ENCODE data around the gene CCNL1.

Gene CCNL1

DNA sequence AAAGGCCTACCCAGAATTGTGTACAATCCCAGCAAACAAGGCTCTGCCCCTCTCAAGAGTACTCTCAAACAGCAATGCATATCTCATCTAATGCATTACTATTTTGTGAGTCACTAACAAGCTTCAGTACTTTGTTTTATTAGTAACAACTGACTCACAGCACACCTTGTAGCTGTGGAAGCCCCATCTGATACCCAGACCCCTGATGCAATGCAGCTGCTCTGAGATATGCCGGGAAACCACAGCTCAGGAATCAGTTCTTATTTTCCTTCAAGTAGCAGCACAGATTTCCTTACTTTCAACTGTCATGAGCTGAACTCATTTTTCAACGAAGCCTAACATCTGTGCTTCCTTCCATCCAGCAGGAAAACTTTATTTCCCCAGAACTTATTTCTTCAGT, 37.8 kb downstream of the CCNL1 start:
- TF ChIP-seq, protein P1, sequence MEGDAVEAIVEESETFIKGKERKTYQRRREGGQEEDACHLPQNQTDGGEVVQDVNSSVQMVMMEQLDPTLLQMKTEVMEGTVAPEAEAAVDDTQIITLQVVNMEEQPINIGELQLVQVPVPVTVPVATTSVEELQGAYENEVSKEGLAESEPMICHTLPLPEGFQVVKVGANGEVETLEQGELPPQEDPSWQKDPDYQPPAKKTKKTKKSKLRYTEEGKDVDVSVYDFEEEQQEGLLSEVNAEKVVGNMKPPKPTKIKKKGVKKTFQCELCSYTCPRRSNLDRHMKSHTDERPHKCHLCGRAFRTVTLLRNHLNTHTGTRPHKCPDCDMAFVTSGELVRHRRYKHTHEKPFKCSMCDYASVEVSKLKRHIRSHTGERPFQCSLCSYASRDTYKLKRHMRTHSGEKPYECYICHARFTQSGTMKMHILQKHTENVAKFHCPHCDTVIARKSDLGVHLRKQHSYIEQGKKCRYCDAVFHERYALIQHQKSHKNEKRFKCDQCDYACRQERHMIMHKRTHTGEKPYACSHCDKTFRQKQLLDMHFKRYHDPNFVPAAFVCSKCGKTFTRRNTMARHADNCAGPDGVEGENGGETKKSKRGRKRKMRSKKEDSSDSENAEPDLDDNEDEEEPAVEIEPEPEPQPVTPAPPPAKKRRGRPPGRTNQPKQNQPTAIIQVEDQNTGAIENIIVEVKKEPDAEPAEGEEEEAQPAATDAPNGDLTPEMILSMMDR (conservative IDR thresholded peaks at IDR 0.05; ENCODE audit: low read depth, low read length): no peak
- H3K4me3 ChIP-seq (ENCODE audit: low read length): no peak overlapping the region
- no peak for DNase-seq (ENCODE audit: low read depth)

DNA sequence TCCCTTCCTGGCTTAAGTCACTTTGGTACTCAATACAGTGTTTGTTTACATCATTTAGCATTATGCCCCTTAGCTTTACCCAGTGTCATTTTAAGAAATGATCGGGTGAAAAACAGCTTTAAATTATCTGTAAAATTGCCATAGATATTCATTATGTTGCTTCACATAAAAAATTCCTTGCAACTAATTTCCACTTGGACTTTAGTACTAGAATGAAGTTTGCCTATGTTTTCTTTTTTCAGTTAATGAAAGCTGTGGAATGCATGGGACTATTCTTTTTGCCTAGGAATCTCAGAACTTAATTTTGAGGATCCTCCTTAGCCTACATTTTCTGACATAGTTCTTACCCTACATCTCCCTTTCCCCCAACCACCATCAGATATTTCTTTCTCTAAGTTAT, 38.4 kb downstream of the CCNL1 start:
- TF ChIP-seq, protein P1 (conservative IDR thresholded peaks at IDR 0.05; ENCODE audit: low read depth, low read length): no peak
- no peak overlapping the region for H3K4me3 ChIP-seq (ENCODE audit: low read length)
- DNase-seq (ENCODE audit: low read depth): no peak

DNA sequence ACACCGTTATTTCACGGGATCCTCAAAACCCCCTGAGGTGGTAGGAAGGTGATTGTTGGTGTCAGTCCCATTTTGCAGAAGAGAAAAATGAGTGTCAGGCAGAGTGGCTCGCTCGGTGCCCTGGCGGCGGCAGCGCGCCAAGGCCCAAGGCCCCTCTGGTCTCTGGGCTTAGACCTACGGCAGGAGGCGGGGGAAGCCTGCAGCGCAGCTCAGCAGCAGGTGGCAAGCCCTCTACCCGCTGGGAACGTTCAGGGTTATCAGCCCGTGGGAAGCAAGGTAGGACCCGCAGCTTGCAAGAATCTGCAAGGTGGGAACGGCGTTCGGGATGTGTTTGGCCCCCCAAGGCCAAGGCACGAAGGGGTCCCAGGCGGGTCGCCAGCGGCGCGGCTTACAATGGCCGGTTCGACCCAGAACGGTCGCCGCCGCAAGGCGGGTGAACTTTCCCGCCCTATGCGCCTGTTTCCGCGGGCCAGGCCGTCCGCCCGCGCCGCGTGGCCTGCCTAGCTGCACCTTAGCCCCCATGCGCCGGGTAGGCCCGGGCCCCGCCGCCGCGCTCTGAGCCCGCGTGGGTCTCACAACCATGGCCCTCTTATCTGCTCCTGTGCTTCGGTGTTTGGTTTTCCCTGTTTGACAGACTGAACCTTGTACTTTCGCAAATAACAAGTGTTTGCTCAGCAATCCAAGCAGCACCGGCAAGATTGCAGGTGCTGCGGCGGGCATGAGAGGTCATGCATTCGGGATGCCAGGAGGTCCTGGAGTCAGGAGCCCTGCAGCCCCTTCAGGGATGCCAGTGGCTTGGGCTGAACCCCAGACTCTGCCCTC, 39.7 kb downstream of the CCNL1 start:
- TF ChIP-seq, protein P1 (conservative IDR thresholded peaks at IDR 0.05; ENCODE audit: low read depth, low read length): no peak
- DNase-seq (ENCODE audit: low read depth): no peak
- no peak overlapping the region for H3K4me3 ChIP-seq (ENCODE audit: low read length)

DNA sequence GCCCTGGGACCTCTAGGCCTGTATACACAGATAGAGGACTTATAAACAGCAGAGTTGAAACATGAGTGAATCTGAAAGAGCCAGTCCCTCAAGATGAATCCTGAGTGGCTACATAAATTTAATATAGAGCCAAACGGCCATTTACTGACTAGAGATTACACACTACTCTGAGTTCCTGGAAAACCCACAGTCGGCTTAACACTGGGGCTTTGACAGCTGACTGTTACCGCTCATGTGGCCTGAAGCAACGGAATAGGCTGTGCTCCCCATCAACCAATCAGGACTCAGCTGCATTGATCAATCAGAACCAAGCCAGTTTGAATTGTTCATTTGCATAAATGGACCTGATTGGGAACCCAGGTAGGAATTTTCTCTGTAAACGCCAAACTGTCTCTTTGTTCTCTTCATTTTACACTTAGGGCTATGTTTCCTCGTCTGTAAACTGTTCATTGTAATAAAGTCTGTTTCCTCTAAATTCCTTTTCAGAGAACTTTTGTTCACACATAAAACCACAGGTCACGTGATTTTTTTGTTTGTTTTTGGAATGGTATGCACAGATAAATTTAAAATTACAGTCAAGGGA, 40.5 kb downstream of the CCNL1 start:
- no peak for DNase-seq (ENCODE audit: low read depth)
- TF ChIP-seq, protein P1 (conservative IDR thresholded peaks at IDR 0.05; ENCODE audit: low read depth, low read length): no peak
- H3K4me3 ChIP-seq (ENCODE audit: low read length): no peak overlapping the region

DNA sequence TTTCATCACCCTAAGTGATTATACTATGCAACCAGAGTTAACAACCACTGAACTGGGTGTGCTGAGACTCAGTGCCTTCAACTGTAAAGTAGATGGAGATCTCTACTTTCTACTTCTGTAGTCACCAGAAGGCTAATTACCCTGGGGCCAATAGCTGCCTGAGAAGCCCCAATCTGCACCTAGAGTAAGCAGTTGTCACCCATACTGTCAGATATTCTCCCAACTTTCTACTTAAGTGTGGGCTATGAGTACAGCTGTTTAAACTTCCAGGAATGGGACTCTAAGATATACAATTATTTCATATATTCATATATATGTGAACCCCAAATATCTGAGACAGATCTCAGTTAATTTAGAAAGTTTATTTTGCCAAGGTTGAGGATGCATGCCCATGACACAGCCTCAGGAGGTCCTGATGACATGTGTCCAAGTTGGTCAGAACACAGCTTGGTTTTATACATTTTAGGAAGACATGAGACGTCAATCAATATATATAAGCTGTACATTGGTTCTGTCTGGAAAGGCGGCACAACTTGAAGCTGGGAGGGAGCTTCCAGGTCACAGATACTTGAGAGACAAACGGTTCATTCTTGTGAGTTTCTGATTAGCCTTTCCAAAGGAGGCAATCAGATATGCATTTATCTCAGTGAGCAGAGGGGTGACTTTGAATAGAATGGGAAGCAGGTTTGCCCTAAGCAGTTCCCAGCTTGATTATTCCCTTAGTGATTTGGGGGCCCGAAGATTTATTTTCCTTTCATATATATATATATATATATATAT, 41.9 kb downstream of the CCNL1 start:
- no peak overlapping the region for H3K4me3 ChIP-seq (ENCODE audit: low read length)
- DNase-seq (ENCODE audit: low read depth): no peak
- TF ChIP-seq, protein P1 (conservative IDR thresholded peaks at IDR 0.05; ENCODE audit: low read depth, low read length): no peak

DNA sequence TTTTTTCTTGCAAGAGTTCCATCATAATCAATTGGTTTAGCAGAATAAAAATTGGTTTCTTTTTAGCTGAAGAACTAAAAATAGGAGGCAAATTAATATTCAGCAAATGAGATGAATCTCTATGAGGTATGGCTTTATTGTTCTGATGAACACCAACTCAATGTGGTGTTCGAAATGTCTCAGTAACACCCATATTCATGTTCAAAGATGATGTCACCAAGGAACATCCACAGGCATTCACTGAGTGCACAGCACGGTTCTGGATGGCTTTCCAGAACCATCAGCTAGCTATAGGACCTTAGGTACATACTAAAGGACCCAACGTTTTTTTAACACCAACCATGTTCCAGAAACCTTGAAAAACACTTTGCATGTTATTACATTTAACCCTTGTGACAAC, 42.7 kb downstream of the CCNL1 start:
- no peak overlapping the region for H3K4me3 ChIP-seq (ENCODE audit: low read length)
- TF ChIP-seq, protein P1 (conservative IDR thresholded peaks at IDR 0.05; ENCODE audit: low read depth, low read length): no peak
- DNase-seq (ENCODE audit: low read depth): no peak

All from retinal pigment epithelial cell (primary cell).